HL-60/S4 (cell line): ENCODE measurements around the gene MYL6B.
"Not testable (repeated sequence)": the region's sequence is repeated elsewhere in the genome, so short reads cannot be mapped to it uniquely, and the experiment has no call there.

Source experiments
- in situ Hi-C: fragments of 300-500 bp; cut with MboI; formaldehyde crosslinking; loops from 2 replicates; pipeline ENCODE4 v1.14.3; 2022; ENCODE audit warnings: low sequenced_read_pairs

The MYL6B gene

DNA sequence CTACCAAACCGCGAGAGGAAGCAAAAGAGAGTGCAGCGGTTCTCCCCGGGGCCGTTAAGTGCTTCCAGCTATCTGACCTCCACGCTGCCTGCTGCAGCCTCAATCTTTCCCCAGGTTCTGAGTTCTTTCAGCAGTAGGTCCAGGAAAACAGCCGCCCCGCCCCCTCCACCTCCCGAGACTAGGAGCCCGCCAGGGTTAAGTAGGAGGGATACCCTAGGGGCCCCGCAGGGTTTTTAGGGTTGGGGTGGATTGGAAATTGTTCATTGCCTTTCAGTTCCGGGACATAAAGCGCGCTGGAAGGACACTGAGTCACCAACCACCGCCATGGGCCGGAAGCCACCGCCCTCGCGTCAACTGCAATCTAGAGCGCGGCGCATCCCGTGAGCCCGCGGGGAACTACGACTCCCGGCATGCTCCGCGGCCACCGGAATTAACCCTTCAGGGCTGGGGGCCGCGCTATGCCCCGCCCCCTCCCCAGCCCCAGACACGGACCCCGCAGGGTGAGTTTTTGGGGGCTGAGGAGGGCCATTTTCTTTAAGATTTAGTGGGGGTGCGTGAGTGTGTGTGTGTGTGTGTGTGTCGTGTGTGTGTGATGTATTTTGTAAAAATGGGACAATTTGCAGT is at the start of gene MYL6B:
Gene MYL6B, plus strand, starts transcription at position 456 of the 624 bp plus-strand sequence. CDS start 1,332 bp downstream, outside the sequence.
- in situ Hi-C loops, result no loop called here

GRCh38 chr12:56102683-56103065 is 49.7 kb upstream of the MYL6B start:
- in situ Hi-C loops, result no loop called here

DNA sequence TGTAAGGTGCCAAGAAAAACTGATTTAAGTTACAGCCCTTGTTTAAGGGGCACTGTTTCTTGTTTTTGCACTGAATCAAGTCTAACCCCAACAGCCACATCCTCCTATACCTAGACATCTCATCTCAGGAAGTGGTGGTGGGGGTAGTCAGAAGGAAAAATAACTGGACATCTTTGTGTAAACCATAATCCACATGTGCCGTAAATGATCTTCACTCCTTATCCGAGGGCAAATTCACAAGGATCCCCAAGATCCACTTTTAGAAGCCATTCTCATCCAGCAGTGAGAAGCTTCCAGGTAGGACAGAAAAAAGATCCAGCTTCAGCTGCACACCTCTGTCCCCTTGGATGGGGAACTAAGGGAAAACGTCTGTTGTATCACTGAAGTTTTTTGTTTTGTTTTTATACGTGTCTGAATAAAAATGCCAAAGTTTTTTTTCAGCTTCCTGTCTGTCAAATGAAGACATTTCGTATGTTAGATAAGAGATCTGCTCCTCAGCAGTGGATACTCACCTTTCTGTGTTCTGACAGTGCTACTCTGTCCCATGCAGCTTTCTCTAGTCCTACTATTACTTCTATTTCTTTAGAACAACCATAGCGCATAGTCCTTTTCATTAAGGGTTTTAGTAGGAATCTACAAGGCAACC is 49.2 kb upstream of the MYL6B start:
- in situ Hi-C loops, result no loop called here

GRCh38 chr12:56103823-56104108 is 48.6 kb upstream of the MYL6B start:
- in situ Hi-C loops, result no loop called here

GRCh38 chr12:56104109-56104814 is 48.1 kb upstream of the MYL6B start, which contains the start of gene PA2G4:
Gene PA2G4, plus strand, starts transcription at chr12:56104559. Its CDS starts 179 bp downstream, at chr12:56104738.
- in situ Hi-C loops, result no loop called here

GRCh38 chr12:56104815-56105608 is 47.4 kb upstream of the MYL6B start:
- in situ Hi-C loops, result no loop called here

DNA sequence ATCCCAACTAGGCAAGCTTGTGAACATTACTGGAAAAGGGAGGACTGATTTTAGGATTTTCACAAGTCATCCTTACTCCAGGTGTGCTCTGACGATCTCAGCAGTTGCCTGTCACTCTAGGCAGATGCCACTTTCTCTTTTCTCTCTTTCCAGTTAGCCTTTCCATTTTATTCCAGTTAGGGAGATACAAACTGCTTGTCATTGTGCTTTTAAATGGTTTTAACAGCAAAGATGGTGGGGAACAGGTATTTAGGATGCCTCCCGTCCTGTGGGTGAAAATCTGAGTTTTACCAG is 46.8 kb upstream of the MYL6B start:
- in situ Hi-C loops, result no loop called here

DNA sequence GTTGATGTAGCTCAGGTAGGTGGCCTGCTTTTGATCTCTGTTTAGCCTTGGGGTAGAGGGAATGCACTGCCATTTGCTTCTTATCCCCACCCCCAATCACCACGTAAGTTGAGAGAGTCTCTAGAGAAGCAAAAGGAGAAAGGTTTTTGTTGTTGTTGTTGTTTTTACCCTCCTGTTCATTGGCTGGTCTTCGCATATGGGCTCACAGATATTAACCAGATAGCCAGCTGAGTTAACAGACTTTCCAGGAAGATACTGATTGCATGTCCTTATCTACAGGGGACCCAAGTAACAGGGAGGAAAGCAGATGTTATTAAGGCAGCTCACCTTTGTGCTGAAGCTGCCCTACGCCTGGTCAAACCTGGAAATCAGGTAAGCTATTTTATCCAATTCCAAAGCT is 45.1 kb upstream of the MYL6B start:
- in situ Hi-C loops, result no loop called here

- in situ Hi-C loops, result no loop called here
Measured at GRCh38 chr12:56110571-56110970, 41.8 kb upstream of the MYL6B start.

GRCh38 chr12:56114084-56114483 is 38.3 kb upstream of the MYL6B start:
- in situ Hi-C loops, result no loop called here

- in situ Hi-C loops, result no loop called here
Measured at GRCh38 chr12:56115329-56115728, 37.1 kb upstream of the MYL6B start.

GRCh38 chr12:56116267-56117081 is 35.9 kb upstream of the MYL6B start, which contains the start of gene RPL41:
Gene RPL41, plus strand, starts transcription at chr12:56116633.
- in situ Hi-C loops, result no loop called here

- in situ Hi-C loops, result not testable (repeated sequence)
Measured at GRCh38 chr12:56117082-56117706, 35.2 kb upstream of the MYL6B start.

DNA sequence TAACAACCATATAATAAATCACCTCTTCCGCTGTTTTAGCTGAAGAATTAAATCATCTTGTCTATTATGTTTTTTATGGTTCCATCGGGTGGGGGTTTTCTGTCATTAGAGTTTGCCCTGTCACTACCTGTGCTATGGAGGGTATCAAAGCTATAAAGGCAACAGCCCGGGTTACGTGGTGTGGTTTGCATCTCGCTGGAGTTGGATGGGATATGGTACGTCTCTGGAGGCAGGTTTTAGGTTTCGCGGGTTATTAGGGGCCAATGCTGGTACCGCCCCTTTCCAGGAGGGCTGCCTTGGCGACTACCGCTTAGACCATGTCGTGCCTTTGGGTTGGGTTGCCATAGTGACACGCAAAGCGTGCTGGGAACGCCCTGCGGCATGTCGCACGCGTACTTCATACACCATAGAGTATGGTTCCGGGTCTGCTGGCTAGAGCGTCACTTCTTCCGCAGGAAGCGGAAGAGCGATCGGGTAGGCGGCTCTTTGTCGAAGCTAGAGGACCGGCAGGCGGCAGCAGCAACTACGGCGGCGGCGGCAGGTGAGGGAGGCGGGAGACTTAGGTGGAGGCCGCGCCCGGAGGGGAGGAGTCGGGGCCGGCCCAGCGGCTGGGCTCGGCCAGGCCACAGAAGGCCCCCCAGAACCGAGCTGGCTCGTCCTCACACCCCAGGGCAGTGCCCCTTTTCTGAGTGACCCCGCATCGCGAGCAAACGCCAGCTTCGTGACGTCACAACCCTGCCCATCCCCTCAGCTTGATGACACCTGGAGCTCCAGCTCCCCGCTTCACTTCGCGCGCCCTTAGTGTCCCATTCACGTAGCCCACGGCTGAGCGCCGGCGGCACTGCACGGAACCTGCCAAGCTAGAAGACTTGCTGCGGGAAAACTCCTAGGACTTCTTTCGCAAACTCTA is 34.4 kb upstream of the MYL6B start, which contains the start of gene ZC3H10:
Gene ZC3H10, plus strand, starts transcription at position 489 of the 910 bp plus-strand sequence. CDS start 2,297 bp downstream, outside the sequence.
- in situ Hi-C loops, result no loop called here

DNA sequence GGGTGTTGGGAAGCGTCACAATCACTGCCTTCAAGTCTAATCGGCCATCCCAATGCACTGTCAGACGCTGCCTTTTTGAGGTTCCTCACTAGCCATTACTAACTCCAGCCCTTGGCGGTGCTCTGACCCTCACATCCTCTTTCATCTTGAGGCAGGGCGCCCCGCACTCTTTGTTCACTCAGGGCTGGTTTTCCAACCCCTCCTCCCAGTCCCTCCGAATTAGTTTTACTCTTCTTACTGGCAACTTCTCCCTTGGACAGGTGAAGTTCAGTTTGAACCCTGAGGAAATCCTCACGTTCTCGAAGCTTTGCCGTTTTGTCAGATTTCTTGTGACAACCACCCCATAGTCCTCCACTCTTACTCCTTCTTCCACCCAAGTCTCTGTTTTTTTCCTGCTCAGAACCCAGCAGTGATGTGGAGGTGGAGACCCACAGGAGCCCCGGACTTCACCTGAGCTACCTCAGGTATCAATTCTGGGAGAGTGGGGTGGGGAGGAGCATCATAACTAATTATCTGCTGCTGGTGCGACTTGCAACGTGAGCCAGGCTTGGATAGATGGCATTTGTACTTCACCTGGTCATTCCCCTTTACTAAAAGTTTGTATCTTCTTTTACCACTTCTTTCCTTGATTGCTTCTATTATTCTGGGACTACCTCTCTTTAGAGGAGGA is 33.6 kb upstream of the MYL6B start:
- in situ Hi-C loops, result no loop called here

- in situ Hi-C loops, result no loop called here
Measured at GRCh38 chr12:56119361-56119796, 33.0 kb upstream of the MYL6B start.

GRCh38 chr12:56120158-56120846 is 32.1 kb upstream of the MYL6B start:
- in situ Hi-C loops, result loop anchor here (10.0 kb wide), 1 partner anchor 344 kb away; the partner anchor contains the start of gene SPRYD4
